NK-92 (cell line): ENCODE results near the gene CST11.

Experiments
- DNase-seq: peaks from one replicate; lab custom pipeline; 2025; ENCODE audit not compliant: unreplicated experiment; lab: John Stamatoyannopoulos, UW

Gene CST11

DNA sequence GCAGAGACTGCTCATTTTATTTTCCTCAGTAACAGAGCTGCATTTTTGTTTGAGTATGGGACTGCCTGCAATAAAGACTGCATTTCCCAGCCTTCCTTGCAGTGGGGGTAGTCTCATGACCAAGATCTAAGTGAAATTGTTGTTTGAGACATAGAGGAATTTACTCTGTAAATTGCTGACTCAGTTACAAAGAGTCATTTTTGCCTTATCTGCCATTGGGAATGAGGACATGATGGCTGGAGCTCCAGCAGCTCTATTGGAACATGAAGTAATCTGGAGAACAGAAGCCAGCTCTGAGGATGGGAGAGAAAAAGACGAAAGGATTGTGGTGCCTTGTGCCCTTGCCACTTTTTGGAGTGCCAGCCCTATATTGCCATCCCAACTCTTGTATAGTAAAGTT lies 2.1 kb upstream of the CST11 start:
- no peak for DNase-seq

DNA sequence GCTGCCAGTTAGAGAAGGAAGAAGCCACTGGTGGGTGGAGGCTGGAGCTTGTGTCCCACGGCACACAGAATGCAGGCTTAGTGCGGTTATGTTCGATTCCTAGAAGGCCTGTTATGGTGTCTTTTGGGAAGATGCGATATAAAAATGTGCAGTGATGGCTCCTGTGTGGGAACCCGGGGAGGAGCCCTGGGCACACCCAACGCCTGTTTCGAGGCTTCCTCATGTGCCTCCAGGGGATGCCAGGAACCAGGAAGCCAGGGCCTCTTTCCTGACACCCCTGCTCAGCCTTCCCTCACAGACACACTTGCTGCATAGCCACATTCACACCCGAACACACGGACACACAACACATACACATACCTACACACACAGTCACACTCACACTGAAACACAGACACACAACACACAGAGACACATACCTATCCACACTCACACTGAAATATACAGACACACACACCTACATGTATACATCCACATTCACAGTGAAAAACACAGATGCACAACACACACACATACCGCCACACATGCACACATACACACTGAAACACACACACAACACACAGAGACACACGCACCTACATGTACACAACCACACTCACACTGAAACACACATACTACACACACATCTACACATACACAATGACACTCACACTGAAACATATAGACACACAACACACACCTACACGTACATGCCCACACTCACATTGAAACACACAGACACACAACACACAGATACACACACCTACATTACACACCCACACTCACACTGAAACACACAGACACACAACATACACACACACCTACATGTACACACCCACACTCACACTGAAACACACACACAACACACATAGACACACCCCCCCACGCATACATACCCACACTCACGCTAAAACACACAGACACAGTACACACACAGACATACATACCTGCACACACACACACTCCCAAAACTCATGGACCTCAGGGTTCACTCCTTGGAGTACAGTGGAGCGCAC lies 1.2 kb upstream of the CST11 start:
- DNase-seq: no peak

GRCh38 chr20:23451956-23452487 lies 654 bp downstream of the CST11 start:
- DNase-seq: no peak

- DNase-seq: no peak
These were observed 1.8 kb downstream of the CST11 start for GRCh38 chr20:23450877-23451276.

GRCh38 chr20:23449421-23449820 lies 3.3 kb downstream of the CST11 start:
- DNase-seq: no peak

- DNase-seq: no peak
These were observed 4.5 kb downstream of the CST11 start for GRCh38 chr20:23448167-23448566.

DNA sequence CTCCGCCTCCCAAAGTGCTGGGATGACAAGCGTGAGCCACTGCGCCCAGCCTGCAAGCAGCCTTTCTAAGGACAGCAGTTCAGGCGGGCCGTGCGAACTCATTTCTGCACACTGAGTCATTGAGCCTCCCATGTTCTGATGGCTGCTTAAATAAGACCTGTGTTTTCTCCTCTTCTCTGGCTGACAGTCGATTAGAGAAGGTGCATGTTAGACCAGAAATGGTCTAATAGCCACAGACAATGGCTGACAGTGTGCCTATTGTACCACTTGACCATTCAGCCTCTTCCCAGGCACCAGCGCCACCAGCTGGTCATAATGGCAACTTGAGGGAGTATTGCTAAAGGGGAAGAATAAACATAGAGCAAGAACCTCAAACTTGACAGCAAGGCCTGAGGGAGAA lies 6.2 kb downstream of the CST11 start:
- DNase-seq: no peak

GRCh38 chr20:23445596-23446217 lies 7.0 kb downstream of the CST11 start:
- DNase-seq: no peak

DNA sequence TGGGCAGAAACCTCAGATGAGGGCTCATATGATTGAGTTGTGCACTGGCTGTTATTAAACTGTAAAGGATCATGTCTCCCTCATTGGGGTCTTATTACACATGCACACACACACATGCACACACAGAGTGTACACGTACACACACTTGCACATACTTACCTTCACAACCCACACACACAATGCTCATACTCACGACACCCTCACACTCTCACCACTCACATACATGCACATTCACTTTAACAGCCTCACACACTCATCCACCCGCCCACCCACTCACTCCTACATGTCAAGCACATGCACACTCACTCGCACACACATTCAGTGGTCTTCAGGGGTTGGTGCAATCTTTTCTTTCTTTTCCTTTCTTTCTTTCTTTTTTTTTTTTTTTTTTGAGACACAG lies 7.8 kb downstream of the CST11 start:
- DNase-seq: no peak

DNA sequence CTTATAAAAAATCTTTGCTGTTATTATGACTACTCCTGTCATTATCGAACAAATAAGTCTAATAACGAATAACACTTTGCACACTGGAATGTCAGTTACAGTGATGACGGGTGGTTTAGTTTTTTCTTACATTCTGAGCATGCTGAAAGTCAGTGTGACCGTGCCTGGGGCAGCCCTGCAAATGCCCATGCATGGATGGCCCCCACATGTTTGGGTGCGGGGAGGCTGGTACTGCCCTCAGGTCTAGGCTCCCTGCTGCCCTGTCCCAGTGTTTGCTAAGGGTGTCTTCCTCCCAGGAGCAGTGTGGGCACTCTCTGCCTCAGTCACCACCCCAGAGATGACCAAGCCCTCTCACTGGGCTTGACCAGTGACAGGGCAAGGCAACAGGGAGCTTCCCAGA lies 10.2 kb downstream of the CST11 start:
- no peak for DNase-seq

DNA sequence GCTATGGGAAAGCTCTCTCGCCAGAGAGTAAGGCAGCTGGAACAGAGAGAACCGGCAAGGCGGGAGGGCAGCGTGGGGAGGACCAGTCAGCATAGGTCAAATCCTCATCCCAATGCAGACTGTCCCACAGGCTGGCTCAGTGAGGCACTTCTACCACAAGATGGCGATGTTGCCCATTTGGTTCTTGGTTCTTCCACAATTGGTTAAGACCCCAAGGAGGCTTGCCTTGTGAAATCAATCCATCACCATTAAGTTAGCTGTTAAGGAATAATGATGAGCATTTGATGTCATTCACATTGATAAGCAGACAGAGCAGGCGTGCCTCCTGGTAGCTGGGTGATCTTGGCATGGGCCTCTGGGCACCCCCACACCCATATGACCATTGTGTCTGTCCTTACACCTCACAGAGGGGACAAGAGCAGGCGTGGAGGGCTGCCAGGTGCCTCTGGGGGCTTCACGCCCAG lies 10.8 kb downstream of the CST11 start:
- DNase-seq: no peak

- no peak for DNase-seq
These were observed 12.7 kb downstream of the CST11 start for GRCh38 chr20:23440004-23440403.

DNA sequence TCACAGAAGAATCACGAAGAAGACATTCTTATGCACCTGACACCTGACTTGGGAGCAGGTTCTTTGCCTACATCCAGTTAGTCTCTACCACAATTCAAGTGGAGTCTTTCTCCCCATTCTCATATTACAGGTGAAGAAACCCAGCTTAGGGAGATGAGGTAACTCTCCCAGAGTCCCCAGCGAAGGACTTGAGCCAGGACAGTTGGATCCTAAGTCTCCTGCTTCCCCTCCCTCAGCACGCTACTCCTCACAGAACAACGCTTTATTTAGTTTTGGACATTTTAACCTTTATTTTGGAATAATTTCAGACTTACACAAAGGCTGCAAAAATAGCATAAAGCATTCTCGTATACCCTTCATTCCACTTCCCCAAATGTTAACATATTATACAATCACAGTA lies 14.0 kb downstream of the CST11 start:
- DNase-seq: no peak

DNA sequence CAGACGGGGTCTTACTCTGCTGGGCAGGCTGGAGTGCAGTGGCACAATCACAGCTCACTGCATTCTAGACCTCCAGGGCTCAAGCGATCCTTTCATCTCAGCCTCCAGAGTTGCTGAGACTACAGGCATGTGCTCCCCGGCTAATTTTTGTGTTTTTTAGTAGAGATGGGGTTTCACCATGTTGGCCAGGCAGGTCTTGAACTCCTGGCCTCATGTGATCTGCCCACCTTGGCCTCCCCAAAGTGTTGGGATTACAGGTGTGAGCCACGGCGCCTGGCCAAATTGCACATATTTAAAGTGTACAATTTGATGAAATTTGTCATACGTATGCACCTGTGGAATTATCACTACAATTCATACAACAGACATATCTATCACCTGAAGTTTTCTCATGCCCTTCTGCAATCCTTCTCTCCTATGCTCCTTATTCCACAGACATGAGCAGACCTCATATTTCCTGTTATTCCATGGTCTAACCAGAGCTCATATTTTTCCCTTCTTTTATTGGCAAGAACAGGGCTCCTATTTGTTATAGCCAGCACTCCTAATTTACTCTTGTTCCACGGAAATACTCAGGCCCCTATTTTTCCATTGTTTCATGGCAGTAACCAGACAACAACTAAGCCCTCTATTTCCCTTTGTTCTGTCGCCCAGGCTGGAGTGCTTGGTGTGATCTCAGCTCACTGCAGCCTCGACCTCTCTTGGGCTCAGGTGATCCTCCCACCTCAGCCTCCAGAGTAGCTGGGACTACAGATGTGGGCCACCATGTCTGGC lies 15.4 kb downstream of the CST11 start:
- no peak for DNase-seq

DNA sequence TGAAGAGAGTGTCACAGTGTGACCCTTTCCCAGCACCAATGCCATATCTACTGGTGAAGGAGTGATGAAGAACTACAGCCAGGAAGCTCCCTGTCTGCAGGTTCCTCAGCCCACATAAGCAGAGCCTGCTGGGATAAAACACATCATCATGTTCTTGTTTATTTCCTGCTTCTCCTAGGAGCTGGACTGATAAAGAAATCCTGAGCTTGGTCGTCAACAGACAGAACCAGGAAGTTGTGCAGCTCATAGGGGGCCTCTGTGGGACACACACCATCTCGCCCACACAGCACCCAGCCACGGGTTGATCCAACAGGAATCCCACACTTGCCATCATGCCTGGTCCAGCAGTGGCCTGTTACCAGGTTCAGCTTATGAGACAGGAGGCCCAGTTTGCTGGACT lies 16.0 kb downstream of the CST11 start:
- DNase-seq: no peak

GRCh38 chr20:23435626-23436539 lies 16.8 kb downstream of the CST11 start:
- no peak for DNase-seq

DNA sequence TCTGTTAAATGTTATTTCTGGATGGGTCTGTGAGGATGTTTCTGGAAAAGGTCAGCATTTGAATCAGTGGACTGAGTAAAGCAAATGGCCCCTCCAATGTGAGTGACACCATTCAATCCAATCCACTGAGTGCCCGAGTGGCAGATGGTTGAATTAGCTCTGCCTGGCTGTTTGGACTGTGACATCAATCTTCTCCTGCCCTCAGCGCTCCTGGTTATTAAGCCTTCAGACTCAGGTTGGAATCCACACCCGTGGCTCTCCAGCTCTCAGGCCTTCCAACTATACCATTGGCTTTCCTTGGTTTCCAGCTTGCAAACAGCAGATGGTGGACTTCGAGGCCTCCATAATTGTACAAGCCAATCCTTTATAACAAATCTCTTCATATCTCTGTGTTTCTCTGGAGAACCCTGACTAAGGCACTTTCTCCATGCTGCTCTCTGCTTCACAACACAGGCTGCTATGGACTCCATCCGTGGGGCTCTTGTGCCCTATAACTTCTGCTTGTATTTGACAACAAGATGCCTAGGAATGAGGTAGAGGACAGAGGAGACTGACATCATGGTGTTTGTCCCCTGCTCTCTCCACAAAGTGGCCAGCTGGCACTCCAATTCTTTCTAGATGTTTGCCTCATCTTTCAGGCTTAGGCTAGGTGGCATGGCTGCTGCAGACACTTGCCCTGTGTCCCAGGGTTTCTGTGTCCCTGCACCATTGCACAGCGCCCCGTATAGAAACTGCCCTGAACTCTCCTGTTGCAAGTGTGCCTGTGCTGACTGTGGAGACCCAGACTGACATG lies 18.0 kb downstream of the CST11 start:
- no peak for DNase-seq

DNA sequence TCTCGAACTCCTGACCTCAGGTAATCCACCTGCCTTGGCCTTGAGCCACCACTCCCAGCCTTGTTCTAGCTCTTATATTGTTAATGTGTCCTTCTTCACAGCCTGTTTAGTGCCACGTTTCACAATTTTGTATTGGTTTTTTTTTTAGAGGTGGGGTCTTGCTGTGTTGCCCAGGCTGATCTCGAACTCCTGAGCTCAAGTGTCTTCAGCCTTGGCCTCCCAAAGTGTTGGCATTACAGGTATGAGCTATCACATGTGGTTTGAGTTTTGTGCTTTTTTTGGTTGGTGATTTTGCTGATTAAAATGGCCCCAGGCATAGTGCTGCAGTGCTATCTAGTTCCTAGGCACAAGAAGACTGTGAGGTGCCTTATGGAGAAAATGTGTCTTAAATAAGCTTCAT lies 19.0 kb downstream of the CST11 start:
- no peak for DNase-seq

GRCh38 chr20:23425129-23425528 lies 27.5 kb downstream of the CST11 start:
- DNase-seq: no peak
